Measurements from ENCODE around the gene HIPK2.
A peak's percentile ranks its signal among the peaks of the same experiment; 100 is the strongest.

Gene HIPK2

GRCh38 chr7:139782932-139783331, 5.1 kb upstream of the HIPK2 start:
- DNase-seq (ENCODE audit: low read depth) = no peak

GRCh38 chr7:139777133-139777891, 486 bp downstream of the HIPK2 start:
- DNase-seq (ENCODE audit: low read depth) = peak; percentile 27

- DNase-seq (ENCODE audit: low read depth) = no peak
Measured at GRCh38 chr7:139776486-139777132, 1.2 kb downstream of the HIPK2 start.

GRCh38 chr7:139775829-139776266, 1.9 kb downstream of the HIPK2 start:
- no peak for DNase-seq (ENCODE audit: low read depth)

- no peak for DNase-seq (ENCODE audit: low read depth)
Measured at GRCh38 chr7:139774376-139774775, 3.4 kb downstream of the HIPK2 start.

GRCh38 chr7:139773371-139773770, 4.4 kb downstream of the HIPK2 start:
- DNase-seq (ENCODE audit: low read depth) = no peak

GRCh38 chr7:139772873-139773272, 4.9 kb downstream of the HIPK2 start:
- DNase-seq (ENCODE audit: low read depth) = no peak

GRCh38 chr7:139772115-139772514, 5.7 kb downstream of the HIPK2 start:
- no peak for DNase-seq (ENCODE audit: low read depth)

- no peak for DNase-seq (ENCODE audit: low read depth)
Measured at GRCh38 chr7:139771001-139771956, 6.5 kb downstream of the HIPK2 start.

- no peak for DNase-seq (ENCODE audit: low read depth)
Measured at GRCh38 chr7:139769761-139770160, 8.0 kb downstream of the HIPK2 start.

- DNase-seq (ENCODE audit: low read depth) = no peak
Measured at GRCh38 chr7:139769066-139769465, 8.7 kb downstream of the HIPK2 start.

- DNase-seq (ENCODE audit: low read depth) = no peak
Measured at GRCh38 chr7:139768249-139768824, 9.5 kb downstream of the HIPK2 start.

GRCh38 chr7:139767561-139767982, 10.2 kb downstream of the HIPK2 start:
- no peak for DNase-seq (ENCODE audit: low read depth)

- DNase-seq (ENCODE audit: low read depth) = no peak
Measured at GRCh38 chr7:139765143-139765542, 12.7 kb downstream of the HIPK2 start.

- DNase-seq (ENCODE audit: low read depth) = no peak
Measured at GRCh38 chr7:139763330-139763729, 14.5 kb downstream of the HIPK2 start.

- DNase-seq (ENCODE audit: low read depth) = no peak
Measured at GRCh38 chr7:139762886-139763285, 14.9 kb downstream of the HIPK2 start.

GRCh38 chr7:139758388-139758787, 19.4 kb downstream of the HIPK2 start:
- DNase-seq (ENCODE audit: low read depth) = no peak

- no peak for DNase-seq (ENCODE audit: low read depth)
Measured at GRCh38 chr7:139757968-139758367, 19.8 kb downstream of the HIPK2 start.

GRCh38 chr7:139753693-139754111, 24.1 kb downstream of the HIPK2 start:
- DNase-seq (ENCODE audit: low read depth) = no peak

- no peak for DNase-seq (ENCODE audit: low read depth)
Measured at GRCh38 chr7:139753081-139753692, 24.6 kb downstream of the HIPK2 start.

GRCh38 chr7:139752604-139753003, 25.2 kb downstream of the HIPK2 start:
- no peak for DNase-seq (ENCODE audit: low read depth)

- no peak for DNase-seq (ENCODE audit: low read depth)
Measured at GRCh38 chr7:139752148-139752547, 25.6 kb downstream of the HIPK2 start.

Measured in T-helper 22 cell (primary cell).